ENCODE data around the gene SLC10A3.
A peak's percentile ranks its signal among the peaks of the same experiment; 100 is the strongest.
"Not testable (repeated sequence)": the region's sequence is repeated elsewhere in the genome, so short reads cannot be mapped to it uniquely, and the experiment has no call there.

Gene SLC10A3

GRCh38 chrX:154509455-154509854, 19.0 kb upstream of the SLC10A3 start:
- DNase-seq (ENCODE audit: low read depth), result no peak

- no peak for DNase-seq (ENCODE audit: low read depth)
These were observed 17.9 kb upstream of the SLC10A3 start for GRCh38 chrX:154508384-154508745.

DNA sequence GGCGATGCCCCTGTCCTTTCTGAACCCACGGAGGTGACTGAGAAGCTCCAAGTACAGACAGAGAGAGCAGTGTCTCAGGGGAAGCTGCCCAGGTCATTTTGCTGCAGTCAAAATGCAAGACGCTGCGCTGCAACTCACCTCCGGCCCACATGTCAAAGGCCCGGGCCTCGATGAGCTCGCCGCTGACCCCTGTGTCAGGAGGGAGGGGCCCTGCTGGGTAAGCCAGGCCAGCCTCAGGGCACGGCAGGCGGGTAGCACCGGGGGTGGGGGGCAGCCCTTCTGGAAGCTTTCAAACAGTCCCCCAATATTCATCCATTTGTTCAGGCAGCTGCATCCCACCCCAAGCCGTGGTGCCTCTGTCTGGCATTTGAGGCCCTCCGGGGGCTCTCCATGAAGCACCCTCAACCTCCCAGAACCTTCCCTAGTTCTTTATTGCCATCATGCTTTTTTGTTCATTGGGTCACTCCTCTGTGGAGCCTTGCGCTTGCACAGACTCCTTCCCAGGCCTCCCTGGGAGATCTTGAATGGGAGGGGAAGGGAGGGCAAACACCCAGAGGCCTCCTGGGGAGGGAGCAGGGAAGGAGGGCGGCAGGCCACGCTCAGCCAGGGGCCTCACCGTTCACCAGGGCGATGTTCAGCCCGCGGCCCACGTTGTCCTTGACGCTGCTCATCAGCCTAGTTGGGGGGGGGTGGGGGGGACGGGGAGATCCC, 17.4 kb upstream of the SLC10A3 start:
- no peak for DNase-seq (ENCODE audit: low read depth)

DNA sequence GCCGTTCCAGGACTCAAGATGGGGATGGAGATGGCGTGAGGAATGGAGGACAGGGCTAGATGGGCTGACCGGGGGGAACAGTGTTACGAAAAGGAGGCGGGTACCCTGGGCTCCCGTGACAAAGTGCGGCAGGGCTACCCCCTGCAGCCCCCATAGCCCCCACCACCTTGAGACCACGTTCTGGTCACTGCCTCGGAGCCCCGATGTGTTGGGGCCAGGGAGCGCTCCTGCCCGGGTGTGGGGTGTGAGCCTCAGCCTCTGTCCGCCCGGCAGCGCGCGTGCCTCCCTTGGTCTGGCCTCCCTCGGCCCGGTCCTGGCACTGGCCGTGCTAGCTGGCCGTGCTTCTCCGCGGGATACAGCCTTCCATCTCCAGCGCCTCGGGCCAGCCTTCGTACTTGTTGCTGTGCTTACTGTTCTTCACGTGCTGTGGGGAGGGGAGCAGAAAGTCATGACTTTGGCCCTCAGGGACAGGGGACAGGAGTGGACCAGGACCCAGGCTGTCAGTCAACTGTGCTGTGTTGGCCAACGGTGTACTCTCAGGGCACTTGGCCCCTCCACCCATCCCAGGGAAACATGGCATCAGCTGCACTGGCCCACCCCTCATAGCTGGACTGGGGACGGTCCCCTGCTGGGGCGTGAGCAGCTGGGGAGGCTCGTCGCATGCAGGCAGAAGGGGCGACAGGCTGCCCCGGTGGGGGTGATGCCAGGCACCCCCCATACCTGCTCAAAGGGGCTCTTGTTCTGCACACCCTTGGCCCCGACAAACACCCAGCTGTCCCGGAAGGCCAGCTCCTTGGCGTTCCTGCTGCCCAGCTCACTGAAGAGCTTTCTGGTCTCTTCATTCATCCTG, 16.3 kb upstream of the SLC10A3 start:
- no peak for DNase-seq (ENCODE audit: low read depth)

DNA sequence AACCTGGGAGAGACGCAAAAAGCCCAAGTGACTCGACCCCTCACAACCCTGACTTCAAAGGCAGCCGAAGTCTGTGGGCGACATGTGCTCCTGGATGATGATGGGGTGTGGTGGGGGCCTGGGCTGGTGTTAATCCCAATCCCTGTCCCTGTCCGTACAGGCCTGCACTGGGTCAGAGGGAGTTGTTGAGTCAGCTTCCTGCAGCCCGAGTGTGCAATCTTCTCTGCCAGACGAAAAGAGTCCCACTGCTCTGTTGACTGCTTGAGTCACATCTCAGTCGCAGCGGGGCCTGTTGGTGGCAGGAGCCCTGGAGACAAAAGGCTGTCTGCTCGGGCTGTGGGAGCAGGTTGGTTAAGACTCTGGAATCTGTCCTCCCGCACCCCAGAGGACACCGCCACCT, 15.3 kb upstream of the SLC10A3 start:
- DNase-seq (ENCODE audit: low read depth), result no peak

- no peak for DNase-seq (ENCODE audit: low read depth)
These were observed 12.6 kb upstream of the SLC10A3 start for GRCh38 chrX:154502989-154503388.

DNA sequence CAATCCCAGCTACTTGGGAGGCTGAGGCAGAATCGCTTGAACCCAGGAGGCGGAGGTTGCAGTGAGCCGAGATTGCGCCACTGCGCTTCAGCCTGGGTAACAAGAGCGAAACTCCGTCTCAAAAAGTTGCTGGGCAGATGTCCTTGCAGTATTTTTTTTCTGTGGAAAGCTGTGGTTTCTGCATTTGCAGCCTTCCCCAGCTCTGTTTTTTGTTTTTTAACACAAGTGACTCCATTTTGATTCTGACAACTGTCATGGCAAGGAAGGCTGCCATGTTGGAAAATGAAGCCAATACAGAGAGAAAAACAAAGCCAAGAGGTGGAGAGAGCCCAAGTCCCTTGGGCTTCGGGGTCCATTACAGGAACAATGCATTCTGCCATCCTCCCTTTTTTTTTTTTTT, 11.7 kb upstream of the SLC10A3 start:
- no peak for DNase-seq (ENCODE audit: low read depth)

GRCh38 chrX:154501423-154501822, 11.0 kb upstream of the SLC10A3 start:
- DNase-seq (ENCODE audit: low read depth), result not testable (repeated sequence)

DNA sequence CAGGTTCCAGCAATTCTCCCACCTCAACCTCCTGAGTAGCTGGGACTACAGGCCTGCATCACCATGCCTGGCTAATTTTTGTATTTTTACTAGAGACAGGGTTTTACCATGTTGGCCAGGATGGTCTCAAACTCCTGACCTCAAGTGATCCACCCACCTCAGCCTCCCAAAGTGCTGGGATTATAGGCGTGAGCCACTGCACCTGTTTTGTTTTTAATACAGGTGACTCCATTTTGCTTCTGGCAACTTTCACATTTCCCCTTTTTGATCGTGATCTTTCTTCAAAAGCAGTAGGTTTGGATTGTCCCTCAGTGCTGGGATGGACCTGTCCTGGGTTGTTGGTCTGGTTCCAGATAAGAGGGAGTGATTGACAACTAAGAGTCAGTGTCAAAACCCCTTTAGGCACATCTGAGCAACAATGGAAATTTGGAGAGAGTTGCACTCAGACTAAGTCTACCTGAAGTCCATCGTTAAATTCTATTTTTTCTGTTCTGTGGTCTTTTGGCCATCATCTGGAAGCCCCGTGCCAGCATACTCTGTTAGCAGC, 6.2 kb upstream of the SLC10A3 start:
- DNase-seq (ENCODE audit: low read depth), result not testable (repeated sequence)

DNA sequence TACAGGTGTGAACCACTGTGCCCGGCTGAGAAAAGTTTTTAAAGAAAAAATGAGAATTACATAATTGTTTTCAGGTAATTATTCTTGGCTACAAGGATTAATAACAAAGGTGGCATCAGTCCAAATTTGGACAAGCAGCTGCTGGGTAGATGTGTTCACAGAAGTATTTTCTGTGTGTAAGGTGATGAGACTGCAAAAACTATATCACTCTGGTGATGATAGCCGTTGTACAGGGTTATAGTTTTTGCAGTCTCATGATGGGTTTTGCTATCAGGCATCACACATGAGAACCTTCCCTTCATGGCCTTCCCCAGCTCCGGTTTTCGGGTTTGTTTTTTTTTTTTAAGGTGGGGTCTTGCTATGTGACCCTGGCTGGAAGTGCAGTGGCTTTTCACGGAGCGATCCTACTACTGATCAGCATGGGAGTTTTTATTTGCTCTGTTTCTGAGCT, 5.1 kb upstream of the SLC10A3 start:
- no peak for DNase-seq (ENCODE audit: low read depth)

GRCh38 chrX:154494715-154495114, 4.3 kb upstream of the SLC10A3 start:
- DNase-seq (ENCODE audit: low read depth), result no peak

GRCh38 chrX:154490021-154490413, 412 bp downstream of the SLC10A3 start:
- no peak for DNase-seq (ENCODE audit: low read depth)

DNA sequence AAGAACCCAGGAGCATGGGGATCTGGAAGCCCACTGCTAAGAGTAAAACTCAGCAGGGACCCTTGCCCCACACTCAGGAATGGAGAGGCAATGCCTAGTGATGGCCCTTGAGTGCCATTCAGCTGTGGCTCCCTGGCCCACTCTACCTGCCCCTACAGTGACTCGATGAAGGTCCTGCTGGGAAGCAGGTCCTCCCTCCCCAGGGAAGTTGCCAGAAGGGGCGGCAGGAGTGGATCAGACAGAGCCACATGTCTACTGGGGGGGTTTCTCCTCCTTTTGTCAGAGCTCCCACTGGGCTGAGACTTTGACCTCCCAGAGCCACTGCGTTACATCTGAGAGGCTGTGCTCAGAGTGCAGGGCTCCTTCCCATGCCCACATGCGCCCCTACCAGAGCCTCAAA, 1.2 kb downstream of the SLC10A3 start:
- no peak for DNase-seq (ENCODE audit: low read depth)

GRCh38 chrX:154488336-154489075, 1.9 kb downstream of the SLC10A3 start:
- DNase-seq (ENCODE audit: low read depth), result no peak

DNA sequence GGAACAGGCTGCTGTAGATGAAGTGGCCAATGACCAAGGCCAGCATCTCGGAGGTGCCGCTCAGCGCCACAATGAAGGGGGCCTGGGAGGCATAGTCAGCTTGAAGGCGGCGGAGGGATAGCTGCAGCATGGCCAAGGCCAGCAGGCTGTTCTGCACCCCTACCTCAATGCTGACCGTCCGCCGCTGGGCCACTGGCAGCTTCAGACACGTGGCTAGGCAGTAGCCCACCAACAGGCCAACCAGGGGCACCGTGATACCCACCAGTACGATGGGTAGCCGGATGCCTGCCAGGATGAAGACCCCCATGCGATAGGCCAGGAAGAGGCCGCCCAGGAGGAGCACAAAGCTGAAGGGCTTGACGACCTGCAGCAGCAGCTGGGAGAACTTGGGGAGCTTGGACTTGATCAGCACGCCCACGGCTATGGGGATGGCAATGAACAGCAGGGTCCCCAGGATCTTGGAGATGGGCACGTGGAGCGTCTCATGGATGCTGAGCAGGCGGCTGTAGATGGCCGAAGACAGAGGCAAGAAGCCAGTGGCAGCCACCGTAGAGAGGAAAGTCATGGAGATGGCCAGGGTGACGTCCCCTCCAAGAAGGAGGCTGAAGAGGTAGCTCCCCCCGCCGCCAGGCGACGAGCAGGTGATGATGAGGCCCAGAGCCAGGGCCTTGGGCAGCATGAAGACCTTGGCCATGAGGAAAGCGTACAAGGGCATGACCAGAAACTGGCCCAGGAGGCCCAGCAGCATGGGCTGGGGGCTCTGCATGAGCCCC, 2.7 kb downstream of the SLC10A3 start:
- no peak for DNase-seq (ENCODE audit: low read depth)

DNA sequence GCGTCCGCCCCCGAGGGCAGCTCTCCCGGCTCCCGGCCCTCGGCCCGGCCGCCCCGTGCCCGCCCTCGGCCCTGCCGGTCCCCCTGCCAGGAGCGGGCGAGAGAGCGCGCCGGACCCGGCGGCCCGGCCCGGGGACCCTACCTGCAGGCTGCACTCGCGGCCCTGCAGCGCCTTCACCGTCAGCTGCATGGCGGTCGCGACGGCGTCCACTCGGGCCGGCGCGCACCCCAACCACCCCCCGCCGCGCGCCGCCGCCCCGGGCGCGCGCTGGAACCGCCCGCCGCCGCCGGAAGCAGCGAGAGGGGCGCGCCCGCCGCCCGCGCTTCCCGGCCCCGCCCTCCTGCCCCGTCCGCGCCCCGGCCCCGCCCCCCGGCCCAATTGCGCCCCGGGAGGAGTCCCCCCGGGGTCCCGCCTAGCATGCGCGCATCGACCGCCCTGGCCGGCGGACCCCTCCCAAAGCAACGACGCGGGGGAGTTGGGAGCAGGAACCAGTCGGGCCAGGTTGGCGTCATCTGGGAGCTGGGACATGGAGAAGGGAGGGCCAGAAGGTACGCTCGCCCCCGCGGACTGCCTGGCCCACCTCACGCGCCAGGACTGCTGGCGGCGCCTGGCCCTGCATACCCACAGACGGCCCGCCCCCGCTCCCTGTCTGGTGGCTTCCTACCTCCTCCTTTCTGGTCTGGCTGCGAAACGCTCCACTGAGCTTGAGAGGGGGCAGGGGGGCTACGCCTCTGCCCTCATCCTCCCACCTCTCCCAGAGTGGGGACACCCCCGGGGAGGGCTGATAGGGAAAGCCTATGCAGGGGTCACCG, 3.8 kb downstream of the SLC10A3 start, which contains the start of gene UBL4A:
Gene UBL4A, minus strand, starts transcription at position 220 of the 812 bp plus-strand sequence. Its CDS starts 31 bp downstream, at position 189.
- DNase-seq (ENCODE audit: low read depth), result peak; percentile 54

- no peak for DNase-seq (ENCODE audit: low read depth)
These were observed 4.4 kb downstream of the SLC10A3 start for GRCh38 chrX:154486052-154486395.

DNA sequence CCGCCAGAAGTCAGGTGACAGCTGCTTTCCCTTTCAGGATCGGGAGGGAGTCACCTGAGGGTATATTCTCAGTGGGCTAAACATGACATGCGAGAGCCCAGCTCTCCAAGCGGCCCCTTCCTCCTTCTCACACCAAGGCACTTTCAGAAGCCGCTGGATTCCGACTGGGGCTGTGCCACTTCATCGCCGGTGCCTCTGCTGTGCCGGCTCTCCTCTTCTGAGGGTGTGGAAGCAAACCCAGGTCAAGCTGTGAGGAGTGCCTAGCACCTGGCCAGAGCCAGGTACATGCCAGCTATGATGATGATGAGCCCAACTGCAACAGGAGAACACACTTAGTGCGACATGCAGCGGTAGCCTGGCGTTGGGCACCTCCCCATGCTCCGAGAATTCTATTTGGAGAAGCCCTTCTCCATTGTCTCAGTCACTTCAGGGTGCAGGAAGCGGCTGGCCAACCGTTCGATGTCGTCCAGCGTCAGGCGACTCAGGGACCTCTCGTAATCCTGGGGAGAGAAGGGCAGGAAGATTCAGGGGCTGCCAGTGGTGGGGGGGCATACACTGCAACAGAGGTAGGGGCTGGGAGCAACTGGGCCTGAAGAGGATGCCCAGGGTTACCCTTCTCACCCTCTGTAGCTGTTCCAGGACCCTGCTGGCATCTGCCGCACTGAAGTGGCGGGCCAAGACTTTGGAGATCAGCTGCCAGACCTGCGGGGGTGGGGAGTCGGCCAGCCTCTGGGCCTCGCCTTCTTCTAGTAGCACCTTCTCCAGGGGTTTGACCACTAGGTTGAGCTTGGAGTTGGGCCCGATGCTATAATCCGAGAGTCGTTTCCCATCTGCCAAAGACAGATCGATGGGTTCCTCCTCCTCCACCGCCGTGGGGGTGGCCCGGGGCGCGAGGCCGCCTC, 5.0 kb downstream of the SLC10A3 start:
- no peak for DNase-seq (ENCODE audit: low read depth)

DNA sequence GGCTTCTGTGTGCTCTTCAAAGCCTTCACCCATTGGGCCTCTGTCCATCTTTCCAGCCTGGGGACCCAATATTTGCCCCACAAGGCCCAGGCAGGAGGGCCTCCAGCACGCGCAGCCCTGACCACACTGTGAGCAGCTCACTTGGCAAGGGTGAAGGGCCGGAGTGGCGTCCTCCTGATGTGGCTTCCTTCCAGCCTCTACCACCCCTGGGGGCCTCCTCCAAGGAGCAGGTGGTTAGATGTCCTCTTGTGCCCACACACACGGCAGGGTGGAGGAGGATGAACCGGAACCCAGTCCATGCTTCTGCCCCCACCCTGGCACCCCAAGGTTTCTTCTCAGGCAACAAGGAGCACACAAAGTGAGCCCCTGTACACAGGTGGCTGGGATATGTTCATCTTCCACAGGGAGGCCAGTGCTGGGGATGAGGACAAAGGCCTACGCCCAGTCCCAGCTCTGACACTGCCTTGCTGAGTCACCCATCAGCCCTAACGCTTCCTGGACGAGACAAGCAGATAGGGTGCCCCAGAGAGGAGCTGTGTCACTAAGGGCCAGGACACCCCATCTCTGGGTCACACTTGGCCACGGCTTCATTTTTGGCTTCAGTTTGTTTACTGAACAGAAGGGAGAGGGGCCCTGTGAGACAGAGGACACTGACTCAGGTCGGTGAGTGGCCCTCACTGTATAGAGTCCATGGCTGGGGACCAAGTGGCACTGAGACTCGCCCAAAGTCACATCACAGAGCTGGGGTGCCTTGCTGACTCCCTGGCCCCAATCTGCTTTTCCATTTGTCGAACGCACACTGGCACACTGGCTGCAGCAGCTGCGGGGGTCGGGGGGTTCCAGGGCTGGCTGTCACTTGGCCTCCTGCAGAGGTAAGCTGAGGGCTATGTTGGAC, 5.9 kb downstream of the SLC10A3 start:
- no peak for DNase-seq (ENCODE audit: low read depth)
